Mesodermal cell (in vitro differentiated cells): ENCODE results near the gene MESP2.

Source experiments
- H3K27ac ChIP-seq: 2 replicates; pipeline ENCODE4 v1.7.0; 2013; ENCODE audit warnings: mild to moderate bottlenecking, low read depth, low read length, moderate library complexity; ENCODE audit not compliant: severe bottlenecking
- H3K36me3 ChIP-seq: 2 replicates; pipeline ENCODE4 v1.7.1; 2013; ENCODE audit warnings: mild to moderate bottlenecking, low read length, moderate library complexity; ENCODE audit not compliant: control insufficient read depth, insufficient read depth
- H3K4me1 ChIP-seq: one replicate; pipeline ENCODE4 v1.7.1; 2013; ENCODE audit warnings: mild to moderate bottlenecking, low read length; ENCODE audit not compliant: insufficient read depth, control insufficient read depth, poor library complexity, severe bottlenecking
- H3K4me3 ChIP-seq: 2 replicates; pipeline ENCODE4 v1.7.0; 2013; ENCODE audit warnings: low read length, control low read depth, mild to moderate bottlenecking; ENCODE audit not compliant: insufficient read depth, poor library complexity, severe bottlenecking; ENCODE audit errors: extremely low read depth
- H3K9me3 ChIP-seq: 2 replicates; pipeline ENCODE4 v1.7.1; 2013; ENCODE audit warnings: mild to moderate bottlenecking, low read length, moderate library complexity; ENCODE audit not compliant: control insufficient read depth
- WGBS, 2 experiments: methylation state at CpG; one replicate each; pipeline ENCODE4 v1.1.5; 2013; ENCODE audit warnings: missing lambda C conversion rate in 2 of 2; ENCODE audit not compliant: insufficient coverage in 2 of 2; 5-methylcytosine and 5-hydroxymethylcytosine counted together

The MESP2 gene

DNA sequence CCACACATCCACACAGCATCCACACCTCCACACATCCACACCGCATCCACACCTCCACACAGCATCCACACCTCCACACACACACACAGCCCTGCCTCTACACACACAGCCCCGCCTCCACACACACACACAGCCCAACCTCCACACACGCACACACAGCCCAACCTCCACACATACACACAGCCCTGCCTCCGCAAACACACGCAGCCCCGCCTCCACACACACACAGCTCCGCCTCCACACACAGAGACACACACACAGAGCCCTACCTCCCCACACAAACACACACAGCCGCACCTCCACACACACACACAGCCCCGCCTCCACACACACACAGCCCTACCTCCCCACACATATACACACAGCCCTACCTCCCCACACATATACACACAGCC lies 29.7 kb upstream of the MESP2 start:
- Histone ChIP-seq H3K4me3 (no peak overlapping the region), H3K27ac (no peak overlapping the region), H3K4me1 (peaks cover 6% of the 10 kb centered on the region), H3K9me3 (no peaks in the 10 kb centered on the region), H3K36me3 (no peaks in the 10 kb centered on the region)
- 83 to 88% methylated on average over 3 to 8 of the region's 9 CpGs for WGBS, 2 experiments

DNA sequence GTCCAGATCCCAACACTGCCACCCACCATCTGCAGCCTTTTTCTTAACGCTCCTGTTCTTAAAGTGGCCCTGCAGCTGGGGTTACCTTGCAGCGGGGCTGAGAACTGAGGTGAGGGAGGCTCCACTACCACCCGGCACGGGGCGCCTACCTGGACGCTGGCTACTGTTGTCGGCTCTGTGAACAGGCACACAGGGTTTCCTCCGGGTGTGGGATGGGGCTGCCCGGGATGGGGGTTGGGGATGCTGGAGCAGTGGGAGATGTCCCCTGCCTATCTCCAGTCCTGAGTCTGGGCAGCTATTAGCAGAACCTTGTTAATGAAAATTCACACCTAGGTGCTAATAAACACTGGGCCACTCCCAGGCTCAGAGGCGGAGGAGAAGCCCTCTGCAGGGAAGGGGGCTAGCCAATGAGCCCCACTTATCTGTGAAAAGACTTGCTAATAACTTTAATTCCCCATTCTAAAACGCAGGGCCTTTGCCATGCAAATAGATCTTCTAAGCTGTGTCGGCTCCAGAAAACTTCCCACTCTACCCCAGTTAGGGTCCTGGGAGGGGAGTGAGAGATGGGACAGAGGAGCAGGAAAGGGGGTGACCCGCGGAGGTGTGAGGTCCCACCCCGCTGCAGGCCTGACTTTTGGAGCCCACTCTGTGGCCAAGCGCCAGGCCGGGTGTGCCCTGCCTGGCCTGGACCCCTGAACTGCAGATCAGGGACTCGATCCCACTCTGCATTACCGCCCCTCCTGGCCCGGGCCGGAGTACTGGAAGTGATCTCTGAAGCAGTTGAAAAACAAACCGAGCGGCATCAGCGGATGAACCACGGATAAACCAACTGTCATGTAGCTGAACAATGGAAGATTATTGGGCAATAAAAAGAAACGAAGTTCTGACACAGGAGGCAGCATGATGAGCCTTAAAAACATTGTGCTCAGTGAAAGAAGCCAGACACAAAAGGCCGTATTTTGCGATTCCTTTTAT lies 28.1 kb upstream of the MESP2 start:
- H3K4me1 ChIP-seq, result peaks cover 6% of the 10 kb centered on the region
- H3K9me3 ChIP-seq, result no peaks in the 10 kb centered on the region
- H3K27ac ChIP-seq, result no peak overlapping the region
- WGBS, 2 experiments, result 9 to 19% methylated on average over 17 to 24 of the region's 28 CpGs
- no peak overlapping the region for H3K4me3 ChIP-seq
- no peaks in the 10 kb centered on the region for H3K36me3 ChIP-seq

DNA sequence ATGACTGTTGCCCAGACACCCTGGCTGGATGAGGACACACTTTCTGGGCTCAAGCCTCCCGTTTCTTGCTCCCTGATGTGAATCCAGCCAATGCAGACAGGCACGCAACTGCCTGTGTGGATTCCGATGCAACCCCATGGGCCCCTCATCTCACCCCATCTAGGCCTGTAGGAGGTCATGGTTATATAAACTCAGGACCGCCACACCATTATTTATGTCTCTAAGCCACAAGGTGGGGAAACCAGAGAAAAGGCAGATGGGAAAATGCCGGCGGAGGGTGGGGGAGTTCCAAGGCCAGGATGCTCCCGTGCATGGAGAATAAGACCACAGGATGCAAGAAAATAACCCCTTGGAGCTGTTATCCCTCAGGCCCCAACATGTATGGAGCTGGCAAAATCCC lies 27.1 kb upstream of the MESP2 start:
- Histone ChIP-seq H3K9me3 (no peaks in the 10 kb centered on the region), H3K27ac (no peak overlapping the region), H3K4me1 (peaks cover 6% of the 10 kb centered on the region), H3K36me3 (no peaks in the 10 kb centered on the region), H3K4me3 (no peak overlapping the region)
- 43 to 53% methylated on average over 2 of the region's 7 CpGs for WGBS, 2 experiments

DNA sequence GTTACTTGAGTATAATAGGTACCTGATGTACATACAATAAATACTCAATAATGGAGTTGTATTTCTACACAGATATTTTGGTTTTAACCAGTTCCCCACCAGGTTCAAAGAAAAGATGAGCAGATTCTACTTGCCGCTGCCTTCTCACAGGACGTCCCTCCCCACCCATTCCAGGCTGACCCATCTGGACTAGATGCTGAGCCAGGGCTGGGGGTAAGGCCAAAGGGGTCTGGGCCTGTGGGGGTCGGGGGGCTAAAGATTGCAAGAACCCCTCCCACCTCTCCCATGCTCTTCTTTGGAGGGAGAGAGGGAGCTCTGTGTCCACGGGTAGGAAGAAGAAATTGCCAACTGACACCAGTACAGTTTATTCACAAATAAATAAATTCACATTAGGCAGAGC lies 26.6 kb upstream of the MESP2 start:
- no CpG with 5 or more reads among the region's 4 CpGs for WGBS, 2 experiments
- Histone ChIP-seq H3K4me3 (no peak overlapping the region), H3K36me3 (no peaks in the 10 kb centered on the region)

DNA sequence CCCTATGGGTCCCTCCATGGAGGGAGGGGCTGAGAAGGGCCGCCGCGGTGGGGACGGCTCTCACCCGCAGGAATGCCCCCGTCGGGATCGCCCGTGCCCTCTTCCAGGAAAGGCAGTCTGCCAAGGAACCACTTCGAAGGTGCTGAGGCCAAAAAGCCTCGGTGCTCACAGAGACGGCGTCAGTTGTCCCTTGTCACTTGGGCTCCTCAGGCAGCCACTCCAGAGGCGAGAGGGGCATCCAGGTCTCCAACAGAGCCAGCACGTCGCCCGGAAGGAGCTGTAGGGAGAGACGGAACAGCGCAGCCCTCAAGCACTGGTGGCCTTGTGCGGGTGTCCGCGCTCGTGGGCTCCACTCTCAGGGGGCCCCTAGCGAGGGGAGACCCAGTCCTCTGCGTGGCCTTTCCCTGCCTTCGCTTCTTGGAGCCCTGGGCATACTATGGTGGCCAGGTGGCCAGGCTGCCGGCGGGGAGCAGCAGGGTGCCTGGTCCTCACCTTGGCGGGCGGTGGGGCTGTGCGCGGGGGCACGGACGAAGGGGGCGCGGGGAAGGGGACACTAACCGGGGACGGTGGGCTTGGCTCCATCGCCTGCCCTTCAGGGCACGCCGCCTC lies 26.1 kb upstream of the MESP2 start:
- Histone ChIP-seq H3K9me3 (no peaks in the 10 kb centered on the region), H3K4me3 (peak overlapping the region; percentile 50), H3K4me1 (peaks cover 11% of the 10 kb centered on the region), H3K36me3 (no peaks in the 10 kb centered on the region), H3K27ac (no peak overlapping the region)
- WGBS, 2 experiments, result 6 to 8% methylated on average over 37 to 39 of the region's 41 CpGs

More for the DNA sequence above, 26.6 kb upstream of the MESP2 start:
- Histone ChIP-seq H3K9me3 (no peaks in the 10 kb centered on the region), H3K27ac (no peak overlapping the region), H3K4me1 (peaks cover 6% of the 10 kb centered on the region)

DNA sequence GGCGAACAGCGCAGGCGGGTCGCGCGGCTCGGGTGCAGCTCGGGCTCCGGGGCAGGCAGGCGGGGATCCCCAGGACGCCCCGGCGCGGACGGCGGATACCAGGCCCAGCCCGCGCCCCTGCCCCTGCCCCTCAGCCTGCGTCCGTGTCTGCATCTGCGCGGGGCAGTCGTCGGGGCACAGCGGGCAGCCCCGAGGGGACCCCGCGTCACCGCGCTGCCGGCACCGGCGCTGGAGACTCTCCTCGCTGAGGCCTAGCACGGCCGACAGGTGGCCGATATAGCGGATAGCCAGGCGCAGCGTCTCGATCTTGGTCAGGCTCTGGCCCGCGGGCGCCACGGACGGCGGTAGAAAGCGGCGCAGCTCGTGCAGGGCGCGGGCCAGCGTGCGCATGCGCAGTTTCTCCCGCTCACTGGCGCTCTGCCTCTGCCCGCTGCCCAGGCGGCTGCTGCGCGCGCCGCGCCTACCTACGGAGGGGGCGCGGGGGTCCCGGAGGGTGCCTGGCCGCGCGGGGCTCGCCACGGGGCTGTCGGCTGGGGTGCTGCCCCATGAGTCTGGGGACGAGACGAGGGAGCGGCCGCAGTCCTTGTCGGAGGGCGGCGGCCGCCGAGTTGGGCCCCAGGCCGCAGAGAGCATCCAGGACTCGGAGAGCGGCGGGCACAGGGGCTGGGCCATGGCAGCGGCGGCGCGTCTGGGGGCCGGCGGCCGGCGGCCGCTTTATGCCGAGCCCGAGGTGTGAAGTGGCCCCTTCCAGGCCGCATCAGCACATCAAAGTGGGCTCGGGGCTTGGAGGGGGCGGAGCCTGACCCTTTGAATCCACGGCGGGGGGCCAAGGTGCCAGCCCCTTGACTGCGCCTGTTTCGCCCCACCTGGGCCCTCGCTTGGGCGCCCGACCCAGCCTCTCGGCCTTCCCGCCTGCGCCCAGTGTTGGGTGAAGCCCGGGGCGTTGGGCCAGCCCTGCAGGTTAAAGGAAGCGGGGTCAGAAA lies 25.3 kb upstream of the MESP2 start, which contains the start of gene MESP1:
MESP1 (minus strand) TSS at position 690 of the 983 bp plus-strand sequence; CDS start at position 672, 18 bp downstream.
- Histone ChIP-seq H3K9me3 (no peaks in the 10 kb centered on the region), H3K4me3 (peak within 1 kb of the TSS; percentile 50), H3K4me1 (peaks cover 15% of the 10 kb centered on the region), H3K36me3 (no peaks in the 10 kb centered on the region), H3K27ac (no peak within 1 kb of the TSS)
- WGBS, 2 experiments, result 3% methylated on average over 85 to 104 of the region's 114 CpGs

DNA sequence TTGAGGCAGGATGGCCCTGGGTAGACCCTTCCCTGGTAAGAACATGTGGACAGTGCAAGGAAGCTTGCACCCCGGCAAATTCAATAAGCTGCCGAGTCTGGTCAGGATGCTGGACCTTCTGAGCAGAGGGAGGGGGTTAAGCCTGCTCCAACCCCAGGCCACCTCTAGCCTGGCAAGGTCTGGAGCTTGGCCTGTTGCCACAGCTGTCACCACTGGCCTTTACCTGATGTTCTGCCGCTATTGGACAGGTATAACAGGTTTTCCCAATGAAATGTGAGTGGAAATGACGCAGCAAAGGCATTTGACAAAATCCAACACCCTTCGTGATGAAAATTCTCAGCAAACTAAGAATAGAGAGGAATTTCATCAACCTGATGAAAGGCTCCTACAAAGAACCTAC lies 24.4 kb upstream of the MESP2 start:
- H3K4me3 ChIP-seq, result no peak overlapping the region
- WGBS, 2 experiments, result 79 to 86% methylated on average over 3 to 5 of the region's 5 CpGs
- peaks cover 13% of the 10 kb centered on the region for H3K4me1 ChIP-seq
- no peaks in the 10 kb centered on the region for H3K9me3 ChIP-seq
- no peaks in the 10 kb centered on the region for H3K36me3 ChIP-seq
- H3K27ac ChIP-seq, result no peak overlapping the region

DNA sequence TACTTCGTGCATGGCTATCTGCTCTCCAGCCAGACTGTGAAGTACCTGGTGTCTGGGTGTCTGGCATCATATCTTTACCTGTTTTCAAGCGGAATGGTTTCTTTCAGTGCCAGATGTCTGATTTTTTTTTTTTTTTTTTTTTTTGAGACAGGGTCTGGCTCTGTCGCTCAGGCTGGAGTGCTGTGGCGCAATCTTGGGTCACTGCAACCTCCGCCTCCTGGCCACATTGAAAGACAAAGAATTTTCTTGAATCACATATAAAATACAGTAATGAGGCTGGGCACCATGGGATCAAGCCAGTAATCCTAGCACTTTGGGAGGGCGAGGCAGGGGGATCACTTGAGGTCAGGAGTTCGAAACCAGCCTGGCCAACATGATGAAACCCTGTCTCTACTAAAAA lies 22.3 kb upstream of the MESP2 start:
- WGBS, 2 experiments, result 80 to 85% methylated on average over 1 to 4 of the region's 7 CpGs
- no peak overlapping the region for H3K27ac ChIP-seq
- H3K4me1 ChIP-seq, result peaks cover 10% of the 10 kb centered on the region
- H3K36me3 ChIP-seq, result no peaks in the 10 kb centered on the region
- H3K4me3 ChIP-seq, result no peak overlapping the region
- H3K9me3 ChIP-seq, result no peaks in the 10 kb centered on the region

DNA sequence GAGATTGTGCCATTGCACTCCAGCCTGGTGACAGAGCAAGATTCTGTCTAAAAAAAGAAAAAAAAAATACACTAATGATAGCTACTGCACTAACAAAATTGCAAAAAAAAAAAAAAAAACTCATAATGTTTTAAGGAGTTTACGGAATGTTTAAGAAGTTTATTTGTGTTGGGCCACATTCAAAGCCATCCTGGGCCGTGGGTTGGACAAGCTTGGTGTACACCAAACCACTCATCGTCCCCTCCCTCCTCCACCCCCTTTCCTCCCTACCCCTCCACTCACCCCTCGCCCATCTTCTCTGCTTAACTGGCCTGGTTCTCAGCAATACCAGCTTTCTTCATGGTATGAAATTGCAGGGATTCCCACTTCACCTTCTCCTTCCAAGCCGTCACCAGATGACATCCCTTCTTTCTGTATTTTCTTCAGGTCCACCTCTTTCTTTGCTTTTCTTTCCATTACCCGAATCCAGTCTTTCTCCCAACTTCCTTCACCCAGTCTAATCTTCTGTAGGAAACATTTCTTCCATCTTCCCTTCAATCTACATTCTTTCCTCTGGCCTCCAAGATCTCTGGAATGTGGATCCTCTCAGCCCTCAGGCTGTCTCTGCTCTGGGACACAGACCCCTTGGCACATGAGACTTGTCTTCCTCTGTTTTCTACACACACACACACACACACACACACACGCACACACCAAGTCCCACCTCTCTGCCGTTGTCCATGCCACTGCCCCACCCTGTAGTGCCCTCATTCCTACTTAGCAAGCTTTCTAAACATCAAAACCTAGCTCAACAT lies 21.6 kb upstream of the MESP2 start:
- Histone ChIP-seq H3K27ac (no peak overlapping the region), H3K4me3 (no peak overlapping the region), H3K9me3 (no peaks in the 10 kb centered on the region), H3K4me1 (peaks cover 10% of the 10 kb centered on the region), H3K36me3 (no peaks in the 10 kb centered on the region)
- 90 to 92% methylated on average over 4 to 5 of the region's 8 CpGs for WGBS, 2 experiments
